ENCODE data around the gene AKAP13.

AKAP13 gene

GRCh38 chr15:85607141-85607806, 226.9 kb downstream of the AKAP13 start:
- no peak for DNase-seq

DNA sequence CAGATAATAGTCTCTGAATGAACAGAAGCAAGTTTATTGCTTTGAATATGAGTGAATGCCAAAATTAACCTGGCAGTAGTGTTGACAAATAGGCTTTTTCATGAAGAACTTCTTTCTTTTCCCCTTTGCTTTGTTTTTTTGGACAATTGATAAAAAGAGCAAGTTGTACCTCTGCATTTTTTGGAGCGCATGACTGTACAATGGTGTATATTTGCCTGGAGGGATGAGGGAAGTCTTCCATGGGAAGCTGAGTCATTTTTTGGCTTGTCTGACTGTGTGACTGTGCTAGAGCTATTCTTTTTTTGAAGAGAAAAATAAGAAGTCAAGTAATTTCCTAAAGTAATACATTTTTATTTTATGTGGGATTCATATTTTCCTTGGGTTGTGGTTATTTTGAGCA, 227.4 kb downstream of the AKAP13 start:
- no peak for DNase-seq

- DNase-seq, result no peak
Measured at GRCh38 chr15:85609492-85609891, 229.1 kb downstream of the AKAP13 start.

DNA sequence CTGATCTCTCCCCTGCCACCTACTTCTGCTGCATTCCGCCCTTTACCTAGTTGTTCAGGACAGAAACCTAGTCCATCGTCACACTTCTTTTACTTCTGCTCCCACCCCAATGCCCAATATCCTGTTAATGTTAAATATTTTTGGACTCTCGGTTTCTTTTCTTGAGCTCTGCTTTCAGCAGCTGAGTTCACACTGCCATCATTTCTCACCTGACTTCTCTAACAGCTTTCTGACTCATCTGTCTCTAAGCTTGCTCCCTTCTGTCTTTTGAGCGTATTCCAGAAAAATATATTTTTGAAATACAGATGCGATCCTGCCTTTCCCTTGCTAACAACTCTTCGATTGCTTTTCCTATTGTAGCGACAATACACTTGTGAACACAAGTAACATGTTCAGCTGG, 231.0 kb downstream of the AKAP13 start:
- no peak for DNase-seq

GRCh38 chr15:85614059-85614458, 233.7 kb downstream of the AKAP13 start:
- DNase-seq, result no peak

GRCh38 chr15:85615930-85616329, 235.5 kb downstream of the AKAP13 start:
- no peak for DNase-seq

DNA sequence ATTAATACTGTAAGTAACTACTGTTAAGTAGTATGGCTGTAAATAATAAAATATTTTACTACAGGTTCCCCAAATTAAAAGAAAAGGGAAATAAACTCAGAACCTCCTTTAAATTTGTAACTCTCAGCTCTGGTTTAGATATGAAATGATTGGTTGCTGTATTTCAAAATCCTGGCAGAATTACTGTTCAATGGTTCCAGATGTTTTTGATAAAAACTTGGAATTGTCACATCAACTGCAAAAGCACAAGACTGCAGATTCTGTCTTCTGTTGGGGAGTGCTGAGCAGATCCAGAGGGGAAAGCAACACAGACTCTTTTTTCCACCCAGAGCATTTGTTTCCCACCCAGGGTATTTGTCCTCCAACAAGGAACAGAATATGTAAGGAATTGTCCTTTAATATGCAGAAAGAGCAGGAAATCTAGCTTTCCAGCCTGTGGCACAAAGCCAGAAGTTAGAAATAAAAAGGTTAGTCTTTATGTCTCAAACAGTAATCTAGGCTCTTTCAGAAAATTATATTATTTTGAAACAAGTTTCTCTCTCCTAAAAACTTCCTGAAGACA, 236.2 kb downstream of the AKAP13 start:
- DNase-seq, result no peak

DNA sequence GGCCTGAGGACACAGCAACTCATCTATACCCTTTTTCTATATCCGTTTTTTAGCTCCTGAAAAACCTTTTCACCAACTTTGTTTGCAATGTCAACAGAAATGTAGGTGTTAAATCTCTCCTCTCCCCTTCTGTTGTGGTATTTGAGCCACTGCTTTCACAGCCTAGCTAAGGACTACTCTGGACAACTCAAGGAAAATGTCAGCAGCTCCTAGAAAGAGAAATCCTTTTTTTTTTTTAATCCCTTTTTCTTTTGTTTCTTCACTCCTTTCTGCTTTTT, 237.8 kb downstream of the AKAP13 start:
- DNase-seq, result no peak

DNA sequence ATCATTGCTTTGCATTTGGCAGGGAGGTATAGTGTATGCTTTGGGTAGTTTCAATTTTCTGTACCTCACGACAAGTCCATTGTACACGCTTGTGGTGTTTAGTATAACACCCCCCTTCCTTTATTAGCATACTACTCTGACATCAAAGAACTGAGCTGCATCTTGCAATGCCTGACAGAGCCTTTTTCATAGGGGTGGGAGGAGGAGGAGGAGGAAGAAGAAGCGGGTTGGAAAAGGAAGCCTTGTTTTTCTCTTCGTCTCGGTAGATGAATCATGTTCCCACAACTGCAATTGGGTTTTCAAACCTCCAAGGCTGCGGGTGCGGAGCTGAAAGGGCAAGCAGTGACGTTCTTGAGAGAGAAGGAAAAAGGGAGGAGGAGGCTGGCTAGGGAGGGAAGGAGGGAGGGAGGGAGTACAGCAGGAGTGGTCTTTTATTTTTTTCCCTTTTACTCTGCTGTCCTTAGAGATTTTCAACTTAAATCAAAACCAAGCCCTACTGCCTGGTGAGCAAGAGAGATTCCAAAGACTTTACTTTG, 238.6 kb downstream of the AKAP13 start:
- peak in 1 of 4 experiments; percentile 16 for DNase-seq

DNA sequence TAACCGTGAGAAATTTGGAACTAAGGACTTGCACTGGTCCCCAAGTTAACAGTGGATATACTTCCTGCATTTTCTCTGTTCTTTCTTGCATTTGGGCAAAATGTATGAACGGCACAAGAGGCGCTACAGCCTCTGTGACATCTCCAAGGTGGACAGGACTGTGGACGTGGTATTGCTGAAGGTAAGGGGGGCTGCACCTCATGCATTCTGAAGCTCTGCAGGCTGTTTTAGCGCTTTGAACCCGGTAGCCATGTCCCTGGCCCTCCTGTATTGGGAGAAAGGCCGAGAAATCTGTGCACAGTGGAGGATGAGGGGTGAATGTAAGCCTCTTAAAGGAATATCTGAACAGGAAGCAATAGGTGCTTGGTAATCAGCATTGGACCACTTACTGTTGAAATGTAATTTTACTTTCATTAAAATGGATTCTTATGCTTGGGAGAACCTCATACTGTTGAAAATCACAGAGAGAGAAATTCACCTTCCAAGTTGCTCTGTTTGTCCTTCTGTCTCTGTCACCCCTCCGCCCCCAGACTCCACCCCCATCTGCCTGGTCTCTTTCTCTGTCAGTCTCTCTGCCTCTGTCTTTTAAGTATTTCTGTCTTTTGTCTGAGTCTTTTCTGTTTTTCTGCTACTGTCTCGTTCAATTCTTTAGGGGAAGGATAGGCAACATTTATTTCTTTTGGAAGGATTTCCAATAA, 239.7 kb downstream of the AKAP13 start:
- DNase-seq, result no peak

GRCh38 chr15:85620690-85621049, 240.3 kb downstream of the AKAP13 start:
- DNase-seq, result no peak

DNA sequence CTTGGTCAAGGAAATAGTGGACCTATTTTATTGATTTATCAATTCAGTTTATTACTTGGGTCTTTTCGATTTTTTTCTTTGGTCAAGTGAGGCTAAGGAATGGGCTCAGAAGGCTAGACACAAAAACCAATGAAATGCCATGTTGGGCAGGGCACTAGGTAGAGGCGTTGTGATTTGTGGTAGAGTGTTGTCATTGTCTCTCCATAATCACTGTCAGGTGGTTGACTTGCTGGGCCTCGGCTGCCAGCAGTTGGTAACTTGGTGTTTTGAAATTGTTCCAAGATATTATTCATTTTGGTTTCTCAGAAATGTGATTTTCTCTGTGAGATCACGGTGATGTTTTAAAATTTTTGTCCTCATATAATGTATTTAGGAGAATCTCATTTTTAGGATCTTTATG, 240.7 kb downstream of the AKAP13 start:
- DNase-seq, result no peak

- DNase-seq, result no peak
Measured at GRCh38 chr15:85622221-85622831, 241.9 kb downstream of the AKAP13 start.

- DNase-seq, result no peak
Measured at GRCh38 chr15:85623315-85624049, 243.1 kb downstream of the AKAP13 start.

- no peak for DNase-seq
Measured at GRCh38 chr15:85624291-85624801, 243.9 kb downstream of the AKAP13 start.

DNA sequence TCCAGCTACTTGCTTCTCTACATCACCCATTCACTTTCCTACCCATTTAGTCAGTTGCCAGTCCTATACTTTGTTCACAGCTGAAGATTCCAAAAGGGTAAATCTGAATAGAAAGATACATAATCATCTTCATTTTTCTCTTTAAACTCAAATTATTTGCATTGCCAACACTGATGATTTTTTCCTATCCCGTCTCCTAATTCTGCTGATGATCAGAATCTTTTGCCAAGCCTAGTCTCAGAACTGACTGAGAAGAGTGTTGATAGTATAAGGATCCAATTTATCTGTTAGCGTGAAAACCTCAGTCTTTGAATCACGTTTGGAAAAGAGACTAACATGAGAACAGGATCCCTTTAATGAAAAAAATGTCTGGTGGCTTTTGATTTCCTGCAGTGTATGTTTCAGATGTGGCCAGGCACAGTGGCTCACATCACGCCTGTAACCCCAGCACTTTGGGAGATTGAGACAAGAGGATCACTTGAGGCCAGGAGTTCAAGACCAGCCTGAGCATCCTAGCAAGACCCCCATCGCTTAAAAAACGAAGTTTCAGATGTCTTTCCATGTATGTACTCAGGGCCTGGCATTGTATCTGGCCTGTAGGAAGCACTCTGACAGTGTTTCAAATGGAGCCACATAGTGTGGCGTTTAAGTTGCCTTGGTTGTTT, 244.9 kb downstream of the AKAP13 start:
- DNase-seq, result no peak

DNA sequence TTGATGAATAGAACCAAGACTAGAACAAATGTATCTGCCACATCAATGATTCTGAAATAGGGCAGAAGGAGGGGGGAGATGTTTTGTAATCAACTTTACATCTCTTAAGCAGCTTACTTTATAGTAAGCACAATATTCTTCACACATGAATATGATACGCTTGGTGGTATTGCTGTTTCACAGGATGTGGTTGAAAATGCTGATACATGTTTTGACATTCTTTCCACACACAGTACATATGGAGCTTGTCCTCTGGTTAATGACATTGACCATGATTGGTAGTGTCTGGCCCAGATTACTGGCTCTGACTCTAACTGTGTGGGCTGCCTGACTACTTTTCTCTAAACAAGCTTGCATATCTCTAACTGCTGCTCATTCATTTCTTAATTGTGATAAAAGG, 245.5 kb downstream of the AKAP13 start:
- DNase-seq, result no peak

DNA sequence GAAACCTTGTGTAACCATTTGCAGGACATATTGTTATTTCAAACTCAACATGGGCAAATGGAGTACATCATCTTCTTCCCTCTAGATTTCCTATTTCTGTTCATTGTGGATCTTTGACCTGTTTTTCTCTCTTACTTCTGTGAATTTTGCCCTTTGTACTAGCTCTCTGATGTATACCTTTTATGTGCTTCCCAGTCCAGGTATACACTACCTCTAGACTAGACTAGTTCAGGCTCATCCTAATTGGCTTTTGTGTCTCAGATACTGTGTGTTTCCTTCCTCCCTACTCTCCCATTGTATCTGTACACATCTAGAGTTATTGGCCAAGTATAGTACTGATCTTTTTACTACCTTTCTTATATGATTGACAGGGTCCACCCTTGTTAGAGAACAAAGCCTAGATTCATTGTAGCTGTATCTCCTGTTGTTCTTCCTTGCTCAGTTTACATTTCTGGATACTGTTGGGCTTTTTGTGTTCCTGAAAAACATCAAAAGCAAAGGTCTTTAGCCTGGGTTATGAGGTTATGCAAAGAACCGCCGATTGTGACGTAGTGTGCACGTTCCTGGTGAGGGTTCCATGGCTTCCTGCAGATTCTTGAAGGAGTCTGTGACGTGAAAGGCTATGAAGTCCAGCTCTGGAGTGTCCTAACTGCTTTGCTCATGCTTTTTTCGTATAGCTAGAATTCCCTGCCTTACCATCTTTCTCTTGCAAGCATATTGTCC, 247.0 kb downstream of the AKAP13 start:
- no peak for DNase-seq

GRCh38 chr15:85630311-85630710, 249.9 kb downstream of the AKAP13 start:
- DNase-seq, result no peak

DNA sequence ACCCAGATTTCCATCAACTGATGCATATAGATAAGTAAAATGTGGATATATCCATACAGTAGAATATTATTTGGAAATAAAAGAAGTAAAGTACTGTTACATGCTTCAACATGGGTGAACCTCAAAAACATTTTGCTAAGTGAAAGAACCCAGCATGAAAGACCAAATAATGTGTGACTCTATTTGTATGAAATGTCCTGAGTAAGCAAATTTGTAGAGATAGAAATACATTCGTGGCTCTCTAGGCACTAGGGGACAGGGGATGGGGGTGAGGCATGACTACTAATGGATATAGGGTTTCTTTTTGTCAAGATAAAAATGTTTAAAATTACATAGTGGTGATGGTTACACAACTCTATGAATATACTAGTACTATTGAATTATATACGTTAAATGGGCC, 250.6 kb downstream of the AKAP13 start:
- DNase-seq, result no peak

DNA sequence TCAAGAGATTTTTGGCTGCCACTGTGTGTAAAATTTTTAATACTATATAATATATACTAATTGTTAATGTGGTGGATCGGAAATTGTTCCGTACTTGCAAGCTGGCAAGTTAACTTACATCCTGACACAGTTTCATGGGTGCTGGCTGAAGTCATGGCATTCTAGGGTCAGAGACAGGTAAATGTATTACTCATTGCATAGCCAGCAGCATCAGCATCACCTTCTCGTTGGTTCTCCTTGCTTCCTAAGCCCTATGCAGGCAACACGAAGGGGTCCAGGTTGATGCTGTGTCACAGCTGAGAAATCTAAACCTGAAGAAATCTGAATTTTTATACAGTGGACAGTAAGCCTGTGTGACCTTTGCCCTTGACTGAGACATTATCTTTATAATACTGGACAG, 251.6 kb downstream of the AKAP13 start:
- no peak for DNase-seq

- no peak for DNase-seq
Measured at GRCh38 chr15:85633859-85634258, 253.5 kb downstream of the AKAP13 start.

Data from activated naive CD4-positive, alpha-beta T cell (primary cell).